ENCODE measurements around the gene DNAI4.
A peak's percentile ranks its signal among the peaks of the same experiment; 100 is the strongest.
"Not testable (repeated sequence)": the region's sequence is repeated elsewhere in the genome, so short reads cannot be mapped to it uniquely, and the experiment has no call there.

DNAI4 gene

GRCh38 chr1:66924756-66925557, at the start of gene DNAI4, which contains the start of gene MIER1:
Gene DNAI4 (minus strand): TSS chr1:66924856. CDS start chr1:66924831, 25 bp downstream.
Gene MIER1 (plus strand): TSS chr1:66924990. CDS start chr1:66925029, 39 bp downstream.
- DNase-seq (ENCODE audit: low read depth), result peak; percentile 96

DNA sequence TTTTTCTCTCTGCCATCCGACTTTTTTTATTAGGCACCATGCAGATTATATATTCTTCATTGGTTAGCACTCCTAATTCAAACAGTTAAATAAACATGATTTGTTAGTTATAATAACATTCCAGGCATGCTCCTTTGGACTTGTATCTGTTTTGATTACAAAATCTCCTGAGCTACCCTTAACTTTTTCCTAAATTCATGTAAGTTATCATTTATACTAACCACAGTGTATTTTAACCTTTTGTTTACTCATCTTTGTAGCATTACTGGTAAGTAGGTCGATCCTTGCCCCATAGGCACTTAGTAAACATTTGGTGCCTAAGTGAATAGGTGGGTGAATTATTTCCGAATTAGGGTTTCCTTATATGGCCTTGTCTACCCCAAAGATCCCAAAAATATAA, 43.9 kb upstream of the DNAI4 start:
- DNase-seq (ENCODE audit: low read depth), result no peak

DNA sequence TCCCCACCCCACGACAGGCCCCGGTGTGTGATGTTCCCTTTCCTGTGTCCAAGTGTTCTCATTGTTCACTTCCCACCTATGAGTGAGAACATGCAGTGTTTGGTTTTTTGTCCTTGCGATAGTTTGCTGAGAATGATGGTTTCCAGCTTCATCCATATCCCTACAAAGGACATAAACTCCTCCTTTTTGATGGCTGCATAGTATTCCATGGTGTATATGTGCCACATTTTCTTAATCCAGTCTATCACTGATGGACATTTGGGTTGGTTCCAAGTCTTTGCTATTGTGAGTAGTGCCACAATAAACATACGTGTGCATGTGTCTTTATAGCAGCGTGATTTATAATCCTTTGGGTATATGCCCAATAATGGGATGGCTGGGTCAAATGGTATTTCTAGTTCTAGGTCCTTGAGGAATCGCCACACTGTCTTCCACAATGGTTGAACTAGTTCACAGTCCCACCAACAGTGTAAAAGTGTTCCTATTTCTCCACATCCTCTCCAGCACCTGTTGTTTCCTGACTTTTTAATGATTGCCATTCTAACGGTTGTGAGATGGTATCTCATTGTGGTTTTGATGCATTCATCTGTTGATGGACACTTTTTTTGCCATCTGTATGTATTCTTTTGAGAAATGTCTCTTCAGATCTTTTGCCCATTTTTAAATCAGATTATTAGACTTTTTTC, 41.7 kb upstream of the DNAI4 start:
- DNase-seq (ENCODE audit: low read depth), result not testable (repeated sequence)

- DNase-seq (ENCODE audit: low read depth), result no peak
Observed at GRCh38 chr1:66957938-66958337, 33.3 kb upstream of the DNAI4 start.

DNA sequence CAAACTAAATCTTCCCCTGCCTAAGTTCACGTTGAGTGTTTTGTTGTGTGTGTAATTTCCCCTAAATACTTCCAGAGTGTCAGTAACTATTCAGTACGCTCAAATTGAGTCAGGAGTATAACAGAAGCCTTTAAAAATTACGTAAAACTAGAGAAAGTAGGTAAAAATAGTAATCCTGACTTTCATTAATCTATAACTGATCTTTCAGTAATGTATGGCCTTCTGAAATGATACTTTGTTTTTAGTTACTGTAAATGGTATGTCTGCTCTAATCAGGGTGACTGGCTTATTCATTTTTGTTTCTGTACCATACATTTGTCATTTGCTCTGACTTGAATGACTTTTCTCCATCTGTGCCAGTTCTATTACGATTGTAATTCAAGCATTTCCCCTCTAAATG, 29.6 kb upstream of the DNAI4 start:
- DNase-seq (ENCODE audit: low read depth), result no peak

DNA sequence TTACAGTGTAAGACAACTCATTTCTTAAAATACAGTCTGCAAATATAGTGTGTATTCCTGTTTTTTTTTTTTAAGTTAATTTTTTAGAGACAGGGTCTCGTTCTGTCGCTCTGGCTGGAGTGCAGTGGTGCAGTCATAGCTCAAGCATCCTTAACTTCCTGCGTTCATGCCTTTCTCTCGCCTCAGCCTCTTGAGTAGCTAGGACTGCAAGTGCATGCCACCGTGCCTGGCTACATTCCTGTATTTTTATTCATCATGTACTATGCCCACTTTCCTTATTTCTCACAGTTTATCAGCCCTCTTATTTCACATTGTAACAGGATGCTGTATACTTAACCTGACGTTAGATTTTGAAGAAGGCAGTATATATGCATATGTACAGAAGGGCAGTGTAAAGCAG, 26.9 kb upstream of the DNAI4 start:
- DNase-seq (ENCODE audit: low read depth), result no peak

- no peak for DNase-seq (ENCODE audit: low read depth)
Observed at GRCh38 chr1:66947267-66947666, 22.6 kb upstream of the DNAI4 start.

- DNase-seq (ENCODE audit: low read depth), result no peak
Observed at GRCh38 chr1:66945316-66945715, 20.7 kb upstream of the DNAI4 start.

- no peak for DNase-seq (ENCODE audit: low read depth)
Observed at GRCh38 chr1:66944330-66945274, 19.9 kb upstream of the DNAI4 start.

- no peak for DNase-seq (ENCODE audit: low read depth)
Observed at GRCh38 chr1:66943361-66943969, 18.8 kb upstream of the DNAI4 start.

DNA sequence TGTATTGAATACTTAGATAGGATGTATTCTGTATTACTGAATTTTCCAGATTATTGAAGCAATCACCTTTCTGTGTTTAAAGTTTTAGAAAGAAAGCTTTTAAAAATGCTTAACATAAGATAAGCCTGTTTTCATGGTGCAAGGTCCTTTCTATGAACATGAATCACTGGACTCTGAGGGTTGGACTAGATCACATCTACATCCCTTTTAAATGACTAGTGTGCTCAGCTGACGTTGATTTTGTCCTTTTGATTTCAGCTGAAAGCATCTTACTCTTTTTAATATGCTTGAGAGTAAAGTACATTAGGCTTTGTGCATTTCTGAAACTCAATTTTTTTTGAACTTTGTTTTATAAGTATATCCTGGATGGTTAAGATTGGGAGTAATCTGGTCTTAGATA, 16.3 kb upstream of the DNAI4 start:
- no peak for DNase-seq (ENCODE audit: low read depth)

- DNase-seq (ENCODE audit: low read depth), result no peak
Observed at GRCh38 chr1:66938613-66939012, 14.0 kb upstream of the DNAI4 start.

GRCh38 chr1:66937529-66938234, 13.0 kb upstream of the DNAI4 start:
- no peak for DNase-seq (ENCODE audit: low read depth)

DNA sequence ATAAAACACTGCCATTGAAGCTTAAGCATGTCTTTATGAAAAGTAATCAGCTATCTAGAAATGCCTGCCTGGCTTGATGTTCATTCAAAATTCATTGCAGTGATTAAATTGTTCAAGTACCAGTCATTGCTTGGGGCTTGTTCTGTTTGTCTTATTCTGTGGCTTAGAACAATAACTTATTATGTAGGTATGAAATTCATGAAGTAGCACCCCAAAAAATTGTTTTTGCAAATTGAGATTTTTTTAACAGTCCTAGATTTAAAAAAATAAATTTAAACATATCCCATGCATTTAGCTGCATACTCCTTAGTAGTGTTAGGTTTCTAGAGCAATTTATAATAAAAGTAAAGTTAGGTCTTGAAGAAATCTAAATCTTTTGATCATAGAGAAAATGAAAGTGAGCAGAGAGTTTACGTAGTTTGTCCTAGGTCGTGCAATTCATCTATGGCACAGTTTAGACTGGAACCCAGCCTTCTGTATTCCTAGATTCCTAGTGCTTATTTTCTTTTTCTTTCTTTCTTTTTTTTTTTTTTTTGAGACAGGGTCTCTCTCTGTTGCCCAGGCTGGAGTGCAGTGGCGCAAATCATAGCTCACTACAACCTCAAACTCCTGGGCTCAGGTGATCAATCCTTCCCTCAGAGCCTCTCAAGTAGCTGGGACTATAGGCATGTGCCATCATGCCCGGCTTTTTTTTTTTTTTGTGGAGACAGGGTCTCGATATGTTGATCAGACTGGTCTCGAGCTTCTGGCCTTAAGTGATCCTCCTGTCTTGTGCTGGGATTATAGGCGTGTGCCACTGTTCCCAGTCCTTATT, 9.4 kb upstream of the DNAI4 start:
- no peak for DNase-seq (ENCODE audit: low read depth)

GRCh38 chr1:66932291-66932690, 7.6 kb upstream of the DNAI4 start:
- no peak for DNase-seq (ENCODE audit: low read depth)

GRCh38 chr1:66931590-66931989, 6.9 kb upstream of the DNAI4 start:
- DNase-seq (ENCODE audit: low read depth), result no peak

GRCh38 chr1:66930823-66931174, 6.1 kb upstream of the DNAI4 start:
- DNase-seq (ENCODE audit: low read depth), result no peak

GRCh38 chr1:66929999-66930822, 5.6 kb upstream of the DNAI4 start:
- DNase-seq (ENCODE audit: low read depth), result peak; percentile 82

DNA sequence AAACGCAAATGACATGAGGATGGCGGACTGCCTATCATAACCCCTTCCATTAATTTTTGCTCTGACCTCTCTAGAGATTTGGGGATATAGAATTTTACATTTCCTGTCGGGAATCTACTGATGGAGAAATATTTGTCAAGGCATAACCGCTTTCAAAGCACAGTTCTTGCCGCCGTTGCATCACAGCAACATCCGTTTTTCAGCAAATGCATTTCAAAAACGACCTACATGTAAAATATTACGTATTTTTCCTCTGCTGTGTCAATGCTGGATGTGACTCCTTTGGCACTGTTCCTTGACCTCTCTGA, 5.0 kb upstream of the DNAI4 start:
- no peak for DNase-seq (ENCODE audit: low read depth)

Measured in CMK (cell line).